GM21381 (cell line): ENCODE measurements around the gene BDH1.

ENCODE experiments used
- ATAC-seq: cut with Tn5 transposase; IDR thresholded peaks from one replicate; pipeline ENCODE4 v1.9.1; 2021; ENCODE audit warnings: mild to moderate bottlenecking, moderate library complexity; ENCODE audit not compliant: unreplicated experiment

Gene BDH1

GRCh38 chr3:197508051-197508451 is 47.7 kb downstream of the BDH1 start:
- ATAC-seq, result no peak

GRCh38 chr3:197507541-197507940 is 48.2 kb downstream of the BDH1 start:
- no peak for ATAC-seq

- no peak for ATAC-seq
Measured at GRCh38 chr3:197507081-197507480, 48.7 kb downstream of the BDH1 start.

DNA sequence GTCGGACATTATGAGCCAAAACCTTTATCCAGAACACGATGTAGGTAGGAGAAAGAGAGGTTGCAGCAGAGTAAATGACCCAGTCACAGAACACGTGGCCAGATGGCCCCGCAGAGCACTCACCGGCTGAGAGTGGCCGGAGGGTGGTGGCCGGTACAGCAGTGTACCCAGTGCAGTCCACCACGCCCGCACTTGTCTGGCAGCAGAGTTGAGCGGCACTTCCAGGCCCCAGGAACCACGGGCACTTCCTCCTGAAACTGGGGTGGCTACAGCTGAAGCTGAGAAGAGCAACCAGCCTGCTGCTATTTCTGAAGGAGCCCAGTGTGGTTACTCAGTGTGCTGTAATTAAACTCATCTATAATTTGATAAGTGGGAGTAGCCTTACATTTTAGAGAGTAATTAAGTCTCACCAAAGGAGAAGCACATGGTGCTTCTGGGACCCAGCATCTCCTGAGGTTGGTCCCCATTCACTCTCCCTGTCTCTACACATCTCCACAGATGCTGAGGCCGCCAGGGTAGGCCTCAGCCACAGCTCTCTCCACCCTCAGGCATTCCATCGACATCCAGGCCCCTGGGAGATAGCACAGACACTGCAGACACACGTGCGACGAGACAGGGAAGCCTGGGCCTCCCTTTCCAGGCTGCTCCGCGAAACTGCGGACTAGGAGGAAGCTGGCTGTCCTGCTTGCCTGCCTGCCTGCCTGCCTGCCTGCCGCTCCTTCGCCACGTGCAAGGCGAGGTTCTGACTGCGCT is 49.8 kb downstream of the BDH1 start:
- no peak for ATAC-seq

DNA sequence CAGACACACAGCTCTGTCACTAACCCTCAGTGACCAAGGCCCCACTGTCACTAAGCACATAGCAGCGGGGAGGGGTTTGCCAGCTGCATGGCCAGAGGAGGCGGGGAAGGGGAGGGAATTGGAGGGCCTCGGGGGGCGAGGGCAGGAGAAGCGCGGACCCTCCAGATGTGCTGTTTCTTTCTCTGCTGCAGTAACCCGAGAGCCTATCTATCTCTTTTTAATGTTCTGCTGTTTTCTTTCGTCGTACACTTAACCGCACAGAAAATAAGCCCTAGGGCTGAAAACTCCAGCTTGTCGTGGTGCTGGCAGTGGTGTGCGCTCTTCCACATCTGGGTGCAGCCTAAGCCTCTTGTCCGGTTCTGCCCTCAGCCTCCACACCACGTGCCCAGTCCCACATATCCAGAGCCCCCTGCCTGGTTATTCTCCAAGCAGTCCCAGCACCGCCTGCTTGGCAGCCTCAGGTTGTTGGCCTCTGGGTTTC is 51.1 kb downstream of the BDH1 start:
- no peak for ATAC-seq

DNA sequence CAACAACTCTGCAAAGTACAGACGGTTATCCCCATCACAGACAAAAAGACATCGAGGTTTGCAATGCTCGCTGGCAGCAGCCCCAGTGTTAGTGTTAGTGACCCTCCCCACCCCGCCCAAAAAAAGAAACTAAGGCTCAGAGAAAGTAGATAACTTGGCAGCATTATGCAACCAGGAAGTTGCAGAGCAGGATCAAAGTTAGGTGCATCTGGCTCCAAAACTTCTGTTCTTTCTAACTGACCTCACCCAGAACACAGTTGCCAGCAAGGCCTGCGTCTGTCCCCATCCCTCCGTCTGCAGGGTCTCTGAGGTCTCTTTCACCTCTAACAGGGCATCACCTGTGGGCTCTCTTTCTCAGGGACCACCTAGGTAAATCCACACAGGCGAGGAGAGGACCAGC is 51.5 kb downstream of the BDH1 start:
- no peak for ATAC-seq

DNA sequence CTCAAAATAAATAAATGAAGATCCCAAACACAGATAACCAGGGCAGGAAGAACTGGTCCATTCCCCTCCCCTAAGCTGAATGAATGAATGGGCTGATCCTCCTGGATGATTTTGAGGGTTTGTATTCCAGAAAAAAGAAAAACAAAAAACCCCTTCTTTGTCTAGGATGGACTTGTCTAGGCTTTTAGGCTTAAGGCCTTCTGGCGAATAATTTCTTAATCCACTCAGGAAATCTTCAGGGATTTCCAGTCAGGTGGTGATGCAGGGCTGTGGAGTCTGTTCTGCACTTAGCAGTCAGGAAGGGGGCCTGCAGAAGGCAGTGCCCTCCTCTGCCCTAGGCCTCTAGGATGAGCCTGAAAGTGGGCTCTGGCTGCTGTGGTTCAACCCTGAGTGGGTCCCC is 52.1 kb downstream of the BDH1 start:
- ATAC-seq, result no peak

DNA sequence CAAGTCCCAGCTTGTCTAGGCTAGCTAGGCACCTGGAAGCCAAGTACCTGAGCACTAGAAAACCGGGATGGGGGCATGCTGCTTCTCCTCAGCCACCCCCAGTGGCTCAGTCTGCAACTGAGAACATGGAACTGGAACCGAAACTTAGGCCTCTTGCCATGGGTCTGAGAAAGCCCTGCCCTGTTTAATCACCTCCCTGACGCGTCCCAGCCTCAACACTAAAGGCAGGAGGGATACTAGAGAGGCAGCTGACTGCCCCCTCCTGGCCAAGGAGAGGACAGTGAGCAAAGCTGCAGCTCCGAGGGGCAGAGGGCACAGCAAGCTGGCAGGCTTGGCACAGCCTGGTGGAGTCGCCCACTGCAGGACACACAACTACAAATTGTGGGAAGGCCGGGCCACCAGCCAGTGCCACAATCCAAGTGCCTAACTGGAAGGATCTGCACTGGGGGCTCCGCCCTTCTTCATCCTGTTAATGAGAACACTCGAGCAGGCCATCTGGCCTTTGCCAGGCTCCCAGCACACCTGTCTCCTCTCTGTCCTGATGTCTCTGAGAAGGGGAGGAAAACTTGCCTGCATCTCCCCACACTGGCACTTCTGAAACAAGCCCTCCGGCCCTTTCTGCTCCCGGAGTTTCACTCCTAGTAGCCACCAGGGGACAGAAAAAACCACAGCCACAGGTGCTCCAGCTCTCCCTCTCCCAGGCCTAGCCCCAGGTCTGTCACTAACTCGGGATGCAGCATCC is 53.7 kb downstream of the BDH1 start:
- peak; percentile 64 for ATAC-seq

DNA sequence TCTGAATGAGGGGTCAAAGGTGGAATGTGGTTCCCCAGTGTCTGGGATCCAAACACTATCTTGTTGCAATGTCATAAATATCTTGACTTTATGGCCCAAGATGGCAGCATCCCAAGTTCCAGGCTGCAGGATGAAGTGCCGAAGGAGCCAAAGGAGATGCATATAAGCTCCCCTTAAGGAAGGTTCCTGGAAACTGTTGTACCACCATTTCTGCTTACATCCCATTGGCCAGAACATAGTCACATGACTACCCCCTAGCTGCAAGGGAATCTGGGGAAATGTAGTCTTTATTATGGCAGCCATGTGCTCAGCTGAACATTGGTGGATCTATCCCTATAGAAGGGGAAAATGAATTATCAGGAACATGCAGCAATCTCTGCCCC is 54.3 kb downstream of the BDH1 start:
- peak; percentile 26 for ATAC-seq

- no peak for ATAC-seq
Measured at GRCh38 chr3:197500812-197501211, 55.0 kb downstream of the BDH1 start.

DNA sequence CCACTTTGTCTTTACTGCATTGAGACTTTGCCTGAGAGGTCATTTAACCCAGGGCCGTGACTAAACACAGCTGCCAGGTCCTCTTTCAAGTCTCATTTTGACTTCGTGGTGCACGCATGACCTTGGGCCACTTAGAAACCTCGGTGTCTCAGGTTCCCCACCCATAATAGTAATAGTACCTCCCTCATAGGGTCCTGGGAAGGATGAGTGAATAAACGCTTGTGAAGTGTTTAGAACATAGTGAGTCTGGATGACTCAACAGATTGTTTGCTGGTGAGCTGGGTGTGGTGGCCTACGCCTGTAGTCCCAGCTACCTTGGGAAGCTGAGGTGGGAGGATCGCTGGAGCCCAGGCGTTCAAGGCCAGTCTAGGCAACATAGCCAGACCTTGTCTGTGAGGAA is 56.3 kb downstream of the BDH1 start:
- no peak for ATAC-seq

DNA sequence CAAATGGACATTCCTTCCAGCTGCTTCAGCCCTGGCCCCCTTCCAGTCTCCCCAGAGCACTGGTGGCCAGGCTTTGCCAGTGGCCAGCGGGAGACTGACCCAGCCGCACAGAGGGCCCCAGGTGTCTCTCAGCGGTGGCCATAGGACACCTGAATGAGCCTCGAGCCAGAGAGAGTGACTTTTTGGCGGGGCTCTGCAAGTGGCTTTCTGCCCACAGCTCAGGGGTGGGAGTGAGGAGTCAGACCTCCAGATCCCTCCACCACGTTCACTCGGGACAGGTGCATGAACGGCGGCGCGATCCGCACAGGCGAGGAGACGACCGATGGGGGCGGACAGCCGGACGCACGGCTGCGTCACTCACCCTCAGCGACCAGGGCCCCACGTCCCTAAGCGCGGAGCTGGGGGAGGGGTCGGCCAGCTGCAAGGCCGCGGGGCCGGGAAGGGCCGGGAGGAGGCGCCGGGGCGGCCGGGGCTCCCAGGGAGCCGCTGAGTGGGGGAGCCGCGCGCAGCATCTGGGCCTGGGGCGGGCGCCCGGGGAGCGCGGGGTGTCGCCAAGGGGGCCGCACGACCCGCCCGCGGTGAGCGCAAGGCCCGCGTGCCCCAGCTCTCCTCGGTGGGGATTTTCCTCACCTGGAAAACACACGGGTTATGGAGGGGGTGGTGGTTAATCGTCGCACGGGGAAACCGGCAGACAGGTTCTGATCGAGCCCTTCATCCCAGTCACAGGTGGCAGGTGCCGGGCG is 57.1 kb downstream of the BDH1 start:
- ATAC-seq, result no peak

DNA sequence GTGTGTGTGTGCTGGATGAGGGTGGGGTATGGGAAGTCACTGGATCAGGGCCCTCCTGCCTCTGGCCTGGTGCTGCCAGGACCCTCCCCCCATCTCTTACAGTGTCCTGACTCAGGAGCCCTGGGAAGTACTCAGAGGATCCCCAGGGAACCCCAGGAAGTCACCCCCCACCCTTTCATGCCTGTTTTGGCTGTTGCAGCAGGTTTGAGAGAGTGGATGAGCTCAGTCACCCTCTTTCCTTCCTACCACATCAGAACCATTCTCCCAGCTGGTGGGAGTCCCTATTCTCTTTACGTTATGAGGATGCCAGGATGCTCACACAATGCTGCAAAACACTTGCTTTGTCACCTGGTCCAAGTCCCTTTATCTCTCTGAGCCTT is 59.0 kb downstream of the BDH1 start:
- ATAC-seq, result no peak

GRCh38 chr3:197495999-197496745 is 59.6 kb downstream of the BDH1 start:
- ATAC-seq, result no peak

GRCh38 chr3:197495499-197495898 is 60.3 kb downstream of the BDH1 start:
- ATAC-seq, result no peak

DNA sequence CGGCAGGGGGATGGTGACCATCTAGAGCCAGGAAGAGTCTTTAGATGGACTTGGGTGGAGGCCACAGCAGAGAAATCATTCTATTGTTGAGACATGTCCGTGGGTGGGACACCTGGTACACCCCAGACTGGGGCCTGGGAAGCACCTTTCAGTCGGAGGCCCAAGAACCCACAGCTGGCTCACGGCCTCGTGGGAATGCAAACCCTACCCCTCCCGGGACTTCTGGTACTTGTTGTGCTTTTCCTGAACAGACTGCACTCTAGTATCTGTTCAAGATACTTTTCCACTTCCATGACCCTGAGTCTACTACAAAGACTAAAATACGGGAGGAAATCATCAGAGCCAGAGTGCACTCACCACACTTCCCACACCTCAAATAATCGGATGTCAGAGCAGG is 60.7 kb downstream of the BDH1 start:
- ATAC-seq, result no peak

GRCh38 chr3:197494366-197495058 is 61.3 kb downstream of the BDH1 start:
- no peak for ATAC-seq

DNA sequence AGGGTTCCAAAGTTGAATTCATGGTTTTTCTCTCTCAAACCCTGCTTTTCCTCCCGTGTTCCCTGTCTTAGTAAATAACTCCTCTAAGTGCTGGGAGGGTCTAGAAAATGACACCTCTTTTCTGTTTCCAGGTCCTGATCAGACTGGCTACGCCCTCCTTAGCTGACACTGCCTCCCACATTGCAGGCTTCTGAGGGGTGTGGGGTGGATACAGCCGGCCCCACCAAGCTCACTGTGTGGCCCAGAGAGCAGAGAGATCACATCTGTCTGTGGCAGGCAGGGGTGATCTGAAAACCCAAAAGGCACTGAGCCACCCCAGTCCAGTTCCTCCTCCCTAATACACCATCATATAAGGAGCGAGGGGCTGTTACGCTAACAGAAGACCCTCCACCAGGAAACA is 62.7 kb downstream of the BDH1 start:
- no peak for ATAC-seq

GRCh38 chr3:197491923-197492664 is 63.7 kb downstream of the BDH1 start:
- no peak for ATAC-seq

- ATAC-seq, result no peak
Measured at GRCh38 chr3:197491478-197491877, 64.3 kb downstream of the BDH1 start.
